Keratinocyte (primary cell): Measurements from ENCODE around the gene CRACR2B. TPM values are rescaled to one million over a fixed set of nuclear protein-coding genes. Genes with fewer than 3 reads are reported as not detected.

Experiments used
- DNase-seq: peaks from one replicate; pipeline ENCODE4 v3.0.0-alpha.2; 2011; ENCODE audit warnings: low read depth, missing footprints, low spot score
- FAIRE-seq: peaks from 2 replicates; lab custom pipeline; 2011; peaks lifted over from hg19 to GRCh38; lab: Jason Lieb, UNC
- H2AFZ ChIP-seq: 2 replicates; pipeline ENCODE4 v1.6.0; 2012; ENCODE audit warnings: low read length, control low read depth, inconsistent platforms; ENCODE audit not compliant: control insufficient read depth
- H3K27ac ChIP-seq: 2 replicates; pipeline ENCODE4 v1.5.1; 2011; ENCODE audit warnings: low read length; ENCODE audit not compliant: control insufficient read depth, insufficient read depth
- H3K27me3 ChIP-seq: 3 replicates; pipeline ENCODE4 v1.6.0; 2011; ENCODE audit warnings: low read length; ENCODE audit not compliant: control insufficient read depth, insufficient read depth; ENCODE audit errors: extremely low read depth
- H3K36me3 ChIP-seq, 2 experiments: 2 replicates in 1 of 2; 3 replicates in 1 of 2; pipeline ENCODE4 v1.5.1; 2011; ENCODE audit warnings: low read length in 2 of 2, mild to moderate bottlenecking in 1 of 2; ENCODE audit not compliant: control insufficient read depth in 2 of 2, insufficient read depth in 2 of 2; ENCODE audit errors: extremely low read depth in 1 of 2
- H3K4me1 ChIP-seq: 3 replicates; pipeline ENCODE4 v1.5.1; 2011; ENCODE audit warnings: low read length; ENCODE audit not compliant: control insufficient read depth, insufficient read depth; ENCODE audit errors: extremely low read depth
- H3K4me2 ChIP-seq: 3 replicates; pipeline ENCODE4 v1.6.0; 2011; ENCODE audit warnings: low read depth, low read length; ENCODE audit not compliant: control insufficient read depth, insufficient read depth; ENCODE audit errors: extremely low read depth
- H3K4me3 ChIP-seq, 3 experiments: fragments of 200-600 bp in 1 of 3; sonication (generic) in 1 of 3; 2 replicates in 2 of 3; 3 replicates in 1 of 3; pipeline ENCODE4 v1.5.1; 2011 to 2016; ENCODE audit warnings: low read length in 3 of 3, mild to moderate bottlenecking in 3 of 3, control low read depth in 2 of 3, inconsistent platforms in 1 of 3, low read depth in 1 of 3, mixed read lengths in 1 of 3, mixed run types in 1 of 3, moderate library complexity in 1 of 3; ENCODE audit not compliant: control insufficient read depth in 2 of 3, insufficient read depth in 2 of 3; ENCODE audit errors: extremely low read depth in 1 of 3
- H3K79me2 ChIP-seq: 2 replicates; pipeline ENCODE4 v1.6.0; 2012; ENCODE audit warnings: low read length; ENCODE audit not compliant: control insufficient read depth, insufficient read depth
- H3K9ac ChIP-seq: 3 replicates; pipeline ENCODE4 v1.6.0; 2011; ENCODE audit warnings: low read length; ENCODE audit not compliant: control insufficient read depth, insufficient read depth; ENCODE audit errors: extremely low read depth
- H3K9me1 ChIP-seq: 3 replicates; pipeline ENCODE4 v1.6.0; 2011; ENCODE audit warnings: low read length; ENCODE audit not compliant: control insufficient read depth, insufficient read depth; ENCODE audit errors: extremely low read depth
- H3K9me3 ChIP-seq: 2 replicates; pipeline ENCODE4 v1.5.1; 2012; ENCODE audit warnings: low read depth, low read length; ENCODE audit not compliant: control insufficient read depth
- H4K20me1 ChIP-seq: 3 replicates; pipeline ENCODE4 v1.6.0; 2011; ENCODE audit warnings: low read length; ENCODE audit not compliant: control insufficient read depth, insufficient read depth; ENCODE audit errors: extremely low read depth
- EZH2 ChIP-seq: IDR thresholded peaks from one replicate; pipeline ENCODE4 v1.6.1; 2012; ENCODE audit warnings: inconsistent platforms, mild to moderate bottlenecking, low read length, moderate library complexity
- dilution Hi-C: fragments of 300-500 bp; cut with MboI; formaldehyde crosslinking; loops from one replicate; pipeline ENCODE4 v1.7.0; 2020; ENCODE audit warnings: low sequenced_read_pairs; ENCODE audit not compliant: extremely low pct_ligation_motif_present
- polyA plus RNA-seq, 5 experiments: library from polyadenylated mRNA; depleted of rRNA in 3 of 5; stranded (reverse) in 3 of 5; stranded (forward) in 1 of 5; unstranded in 1 of 5; fragments of >200 nt; gene quantifications; 1 replicate in 1 of 5; 2 replicates in 3 of 5; 3 replicates in 1 of 5; pipeline versions ENCODE4 v1.2.1 to v1.2.3, GENCODE V29; 2011 to 2012; ENCODE audit warnings: missing spikeins in 2 of 5, low read depth in 1 of 5, low replicate concordance in 1 of 5
- TF ChIP-seq, protein P1 (sequence below), 3 experiments: IDR thresholded peaks in 1 of 3; conservative IDR thresholded peaks in 1 of 3; optimal IDR thresholded peaks in 1 of 3; 2 replicates in 2 of 3; 3 replicates in 1 of 3; pipeline versions ENCODE3 to v1.5.1; 2011; ENCODE audit warnings: low read length in 3 of 3, mild to moderate bottlenecking in 3 of 3, moderate library complexity in 2 of 3, control low read depth in 1 of 3, inconsistent platforms in 1 of 3; ENCODE audit not compliant: insufficient read depth in 2 of 3; ENCODE audit errors: extremely low read depth in 1 of 3

CRACR2B gene
- polyA plus RNA-seq, 1 donor (not counting 4 experiments of a cell fraction or from before 2014, with no cell fraction given): 0.17 TPM

DNA sequence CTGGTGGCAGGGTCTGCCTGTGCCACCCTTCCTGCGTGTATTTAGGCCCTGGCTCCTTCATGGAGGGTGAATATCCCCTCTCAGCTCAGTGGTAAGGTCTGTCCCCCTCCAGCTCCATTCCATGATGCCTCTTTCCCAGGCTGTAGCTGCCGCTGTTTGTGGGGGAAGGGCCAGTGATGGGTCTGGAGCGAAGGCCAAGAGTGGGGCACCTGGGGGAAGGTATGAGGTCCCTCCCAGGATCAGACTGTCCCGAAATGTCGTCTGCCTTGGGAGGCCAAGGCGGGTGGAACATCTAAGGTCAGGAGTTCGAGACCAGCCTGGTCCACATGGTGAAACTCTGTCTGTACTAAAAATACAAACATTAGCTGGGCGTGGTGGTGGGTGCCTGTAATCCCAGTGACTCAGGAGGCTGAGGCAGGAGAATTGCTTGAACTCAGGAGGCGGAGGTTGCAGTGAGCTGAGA is 6.2 kb downstream of the CRACR2B start:
- Histone ChIP-seq H4K20me1 (peaks cover 2% of the 10 kb centered on the region), H3K9me1 (peaks cover 2% of the 10 kb centered on the region), H3K9ac (peak overlapping the region; percentile 95), H3K9me3 (no peaks in the 10 kb centered on the region), H3K79me2 (peaks cover 44% of the 10 kb centered on the region), H2AFZ (no peak overlapping the region), H3K36me3 (peaks cover 12 to 20% of the 10 kb centered on the region in 2 experiments), H3K27me3 (peaks cover 23% of the 10 kb centered on the region), H3K4me2 (peak overlapping the region; percentile 98), H3K27ac (peak overlapping the region; percentile 94), H3K4me1 (peaks cover 44% of the 10 kb centered on the region), H3K4me3 (peak overlapping the region; percentile 78 to 86 (median 84))
- TF ChIP-seq, protein P1, sequence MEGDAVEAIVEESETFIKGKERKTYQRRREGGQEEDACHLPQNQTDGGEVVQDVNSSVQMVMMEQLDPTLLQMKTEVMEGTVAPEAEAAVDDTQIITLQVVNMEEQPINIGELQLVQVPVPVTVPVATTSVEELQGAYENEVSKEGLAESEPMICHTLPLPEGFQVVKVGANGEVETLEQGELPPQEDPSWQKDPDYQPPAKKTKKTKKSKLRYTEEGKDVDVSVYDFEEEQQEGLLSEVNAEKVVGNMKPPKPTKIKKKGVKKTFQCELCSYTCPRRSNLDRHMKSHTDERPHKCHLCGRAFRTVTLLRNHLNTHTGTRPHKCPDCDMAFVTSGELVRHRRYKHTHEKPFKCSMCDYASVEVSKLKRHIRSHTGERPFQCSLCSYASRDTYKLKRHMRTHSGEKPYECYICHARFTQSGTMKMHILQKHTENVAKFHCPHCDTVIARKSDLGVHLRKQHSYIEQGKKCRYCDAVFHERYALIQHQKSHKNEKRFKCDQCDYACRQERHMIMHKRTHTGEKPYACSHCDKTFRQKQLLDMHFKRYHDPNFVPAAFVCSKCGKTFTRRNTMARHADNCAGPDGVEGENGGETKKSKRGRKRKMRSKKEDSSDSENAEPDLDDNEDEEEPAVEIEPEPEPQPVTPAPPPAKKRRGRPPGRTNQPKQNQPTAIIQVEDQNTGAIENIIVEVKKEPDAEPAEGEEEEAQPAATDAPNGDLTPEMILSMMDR (optimal IDR thresholded peaks at IDR 0.05 in 1 of 3, IDR thresholded peaks at IDR 0.05 in 1 of 3, conservative IDR thresholded peaks at IDR 0.05 in 1 of 3; ENCODE audit: extremely low read depth in 1 of 3, insufficient read depth in 2 of 3, low read length in 3 of 3): no peak
- no peak for TF ChIP-seq EZH2
- DNase-seq (no peak), FAIRE-seq (no peak)
- dilution Hi-C loops: no loop called here

- FAIRE-seq (peak; percentile 74), DNase-seq (peak; percentile 83)
- H3K4me3 ChIP-seq: peak overlapping the region; percentile 73 to 84 (median 78)
- H3K27me3 ChIP-seq: peaks cover 16% of the 10 kb centered on the region
- dilution Hi-C loops: no loop called here
- H3K4me1 ChIP-seq: peaks cover 42% of the 10 kb centered on the region
- no peaks in the 10 kb centered on the region for H3K9me3 ChIP-seq
- peak overlapping the region; percentile 95 for H3K9ac ChIP-seq
- peaks cover 12 to 25% of the 10 kb centered on the region in 2 experiments for H3K36me3 ChIP-seq
- H2AFZ ChIP-seq: no peak overlapping the region
- peaks cover 48% of the 10 kb centered on the region for H3K79me2 ChIP-seq
- peak overlapping the region; percentile 94 for H3K27ac ChIP-seq
- TF ChIP-seq, protein P1 (optimal IDR thresholded peaks at IDR 0.05 in 1 of 3, IDR thresholded peaks at IDR 0.05 in 1 of 3, conservative IDR thresholded peaks at IDR 0.05 in 1 of 3; ENCODE audit: extremely low read depth in 1 of 3, insufficient read depth in 2 of 3, low read length in 3 of 3): no peak
- TF ChIP-seq EZH2: no peak
- H3K9me1 ChIP-seq: peaks cover 3% of the 10 kb centered on the region
- peaks cover 6% of the 10 kb centered on the region for H4K20me1 ChIP-seq
- peak overlapping the region; percentile 98 for H3K4me2 ChIP-seq
These were observed 6.9 kb downstream of the CRACR2B start for GRCh38 chr11:834371-835316.
